ENCODE results near the gene BUD23.

BUD23 gene

GRCh38 chr7:73738612-73739386 is 55.4 kb downstream of the BUD23 start, which contains the start of gene ABHD11:
ABHD11 (minus strand) TSS chr7:73738802; CDS start chr7:73738770, 32 bp downstream.
- in situ Hi-C loops (cut with MboI; ENCODE audit: low sequenced_read_pairs): no loop called here

GRCh38 chr7:73739387-73739767 is 56.0 kb downstream of the BUD23 start:
- in situ Hi-C loops (cut with MboI; ENCODE audit: low sequenced_read_pairs): no loop called here

- in situ Hi-C loops (cut with MboI; ENCODE audit: low sequenced_read_pairs): no loop called here
Measured at GRCh38 chr7:73740212-73740611, 56.8 kb downstream of the BUD23 start.

GRCh38 chr7:73740771-73741170 is 57.4 kb downstream of the BUD23 start:
- in situ Hi-C loops (cut with MboI; ENCODE audit: low sequenced_read_pairs): no loop called here

- in situ Hi-C loops (cut with MboI; ENCODE audit: low sequenced_read_pairs): no loop called here
Measured at GRCh38 chr7:73741600-73741999, 58.2 kb downstream of the BUD23 start.

GRCh38 chr7:73742338-73742752 is 58.9 kb downstream of the BUD23 start:
- in situ Hi-C loops (cut with MboI; ENCODE audit: low sequenced_read_pairs): no loop called here

- in situ Hi-C loops (cut with MboI; ENCODE audit: low sequenced_read_pairs): no loop called here
Measured at GRCh38 chr7:73742753-73743641, 59.6 kb downstream of the BUD23 start.

GRCh38 chr7:73746378-73746777 is 63.0 kb downstream of the BUD23 start:
- in situ Hi-C loops (cut with MboI; ENCODE audit: low sequenced_read_pairs): no loop called here

Data from hTERT RPE-1 (cell line).